Measurements from ENCODE around the gene SLC23A2.
"Not testable (repeated sequence)": the region's sequence is repeated elsewhere in the genome, so short reads cannot be mapped to it uniquely, and the experiment has no call there.

Gene SLC23A2

GRCh38 chr20:4982281-4982680 is 19.0 kb downstream of the SLC23A2 start:
- CTCF ChIA-PET: no interaction called here
- TF ChIP-seq ZNF384 (IDR thresholded peaks at IDR 0.05): no peak
- no peak for TF ChIP-seq FOXK2 (IDR thresholded peaks at IDR 0.05)
- no peak for TF ChIP-seq FOXA1 (IDR thresholded peaks at IDR 0.05)
- no peak for TF ChIP-seq ARNT (IDR thresholded peaks at IDR 0.05)
- TF ChIP-seq L3MBTL2 (conservative IDR thresholded peaks at IDR 0.05): no peak
- no peak for TF ChIP-seq SP1 (IDR thresholded peaks at IDR 0.05)
- no peak for TF ChIP-seq HDGF (IDR thresholded peaks at IDR 0.05; ENCODE audit: borderline replicate concordance)
- POLR2A ChIA-PET: no interaction called here
- DNase-seq (ENCODE audit: extremely low spot score): no peak

- TF ChIP-seq HDGF (IDR thresholded peaks at IDR 0.05; ENCODE audit: borderline replicate concordance) (no peak), ARNT (IDR thresholded peaks at IDR 0.05) (no peak), FOXA1 (IDR thresholded peaks at IDR 0.05) (no peak), NFRKB (IDR thresholded peaks at IDR 0.05) (no peak), PKNOX1 (IDR thresholded peaks at IDR 0.05) (0 out of 2 replicates have a peak, but pooled peaks have one; percentile 24)
- ChIA-PET POLR2A (no interaction called here), CTCF (no interaction called here)
- DNase-seq (ENCODE audit: extremely low spot score): no peak
These were observed 21.4 kb downstream of the SLC23A2 start for GRCh38 chr20:4979841-4980410.

GRCh38 chr20:4978050-4978918 is 23.0 kb downstream of the SLC23A2 start:
- TF ChIP-seq PKNOX1 (IDR thresholded peaks at IDR 0.05) (no peak), FOXM1 (IDR thresholded peaks at IDR 0.05; ENCODE audit: borderline replicate concordance) (no peak), ARNT (IDR thresholded peaks at IDR 0.05) (no peak), L3MBTL2 (conservative IDR thresholded peaks at IDR 0.05) (no peak), TARDBP (IDR thresholded peaks at IDR 0.05) (no peak), ELF4 (IDR thresholded peaks at IDR 0.05) (no peak), ZNF384 (IDR thresholded peaks at IDR 0.05) (no peak), LEF1 (IDR thresholded peaks at IDR 0.05; ENCODE audit: borderline replicate concordance) (no peak), SUZ12 (IDR thresholded peaks at IDR 0.05) (no peak), FOXK2 (IDR thresholded peaks at IDR 0.05) (no peak), BHLHE40 (IDR thresholded peaks at IDR 0.05; ENCODE audit: borderline replicate concordance) (no peak), CTBP1 (IDR thresholded peaks at IDR 0.05; ENCODE audit: borderline replicate concordance) (no peak), SP1 (IDR thresholded peaks at IDR 0.05) (no peak), NFRKB (IDR thresholded peaks at IDR 0.05) (no peak), HDGF (IDR thresholded peaks at IDR 0.05; ENCODE audit: borderline replicate concordance) (no peak)
- ChIA-PET POLR2A (no interaction called here), CTCF (no interaction called here)
- DNase-seq (ENCODE audit: extremely low spot score): no peak

GRCh38 chr20:4976014-4976413 is 25.3 kb downstream of the SLC23A2 start:
- DNase-seq (ENCODE audit: extremely low spot score); POLR2A ChIA-PET; CTCF ChIA-PET: not testable (repeated sequence)

- CTCF ChIA-PET: no interaction called here
These were observed 27.8 kb downstream of the SLC23A2 start for GRCh38 chr20:4973330-4974097.

More at GRCh38 chr20:4973330-4974097, 27.8 kb downstream of the SLC23A2 start:
- POLR2A ChIA-PET: no interaction called here
- no peak for TF ChIP-seq TARDBP (IDR thresholded peaks at IDR 0.05)
- TF ChIP-seq ELF4 (IDR thresholded peaks at IDR 0.05): no peak
- no peak for TF ChIP-seq LEF1 (IDR thresholded peaks at IDR 0.05; ENCODE audit: borderline replicate concordance)
- TF ChIP-seq BHLHE40 (IDR thresholded peaks at IDR 0.05; ENCODE audit: borderline replicate concordance): no peak
- no peak for TF ChIP-seq NFRKB (IDR thresholded peaks at IDR 0.05)
- TF ChIP-seq L3MBTL2 (conservative IDR thresholded peaks at IDR 0.05): no peak
- TF ChIP-seq FOXK2 (IDR thresholded peaks at IDR 0.05): no peak
- TF ChIP-seq FOXM1 (IDR thresholded peaks at IDR 0.05; ENCODE audit: borderline replicate concordance): no peak
- no peak for TF ChIP-seq ZNF384 (IDR thresholded peaks at IDR 0.05)
- TF ChIP-seq SP1 (IDR thresholded peaks at IDR 0.05): no peak
- TF ChIP-seq HDGF (IDR thresholded peaks at IDR 0.05; ENCODE audit: borderline replicate concordance): no peak
- no peak for TF ChIP-seq CTBP1 (IDR thresholded peaks at IDR 0.05; ENCODE audit: borderline replicate concordance)
- no peak for TF ChIP-seq FOXA1 (IDR thresholded peaks at IDR 0.05)
- TF ChIP-seq ARNT (IDR thresholded peaks at IDR 0.05): no peak
- TF ChIP-seq SUZ12 (IDR thresholded peaks at IDR 0.05): no peak
- no peak for TF ChIP-seq PKNOX1 (IDR thresholded peaks at IDR 0.05)
- no peak for DNase-seq (ENCODE audit: extremely low spot score)
